Astrocyte (in vitro differentiated cells and primary cell): ENCODE measurements around the gene CHGA. TPM values are rescaled to one million over a fixed set of nuclear protein-coding genes. Genes with fewer than 3 reads are reported as not detected.
A peak's percentile ranks its signal among the peaks of the same experiment; 100 is the strongest.

ENCODE experiments used
- DNase-seq: peaks from one replicate; pipeline ENCODE4 v3.0.0-alpha.2; 2010; ENCODE audit warnings: low read depth
- FAIRE-seq: peaks from 2 replicates; lab custom pipeline; 2011; peaks lifted over from hg19 to GRCh38; lab: Jason Lieb, UNC
- H2AFZ ChIP-seq: 2 replicates; pipeline ENCODE4 v1.6.0; 2012; ENCODE audit warnings: low read depth, low read length, inconsistent platforms
- H3K27ac ChIP-seq: 2 replicates; pipeline ENCODE4 v1.5.1; 2011; ENCODE audit warnings: low read depth, low read length, inconsistent platforms
- H3K27me3 ChIP-seq: 2 replicates; pipeline ENCODE4 v1.6.0; 2011; ENCODE audit warnings: low read length, inconsistent platforms; ENCODE audit not compliant: insufficient read depth
- H3K36me3 ChIP-seq: 2 replicates; pipeline ENCODE4 v1.5.1; 2011; ENCODE audit warnings: low read length, inconsistent platforms; ENCODE audit not compliant: insufficient read depth
- H3K4me1 ChIP-seq: 2 replicates; pipeline ENCODE4 v1.5.1; 2011; ENCODE audit warnings: low read length, inconsistent platforms; ENCODE audit not compliant: insufficient read depth
- H3K4me2 ChIP-seq: 2 replicates; pipeline ENCODE4 v1.6.0; 2012; ENCODE audit warnings: low read length, inconsistent platforms
- H3K4me3 ChIP-seq: 2 replicates; pipeline ENCODE4 v1.5.1; 2011; ENCODE audit warnings: low read depth, mild to moderate bottlenecking, low read length, inconsistent platforms; ENCODE audit not compliant: insufficient read depth
- H3K79me2 ChIP-seq: 2 replicates; pipeline ENCODE4 v1.6.0; 2012; ENCODE audit warnings: mild to moderate bottlenecking, low read length, inconsistent platforms; ENCODE audit not compliant: insufficient read depth
- H3K9ac ChIP-seq: 2 replicates; pipeline ENCODE4 v1.6.0; 2012; ENCODE audit warnings: mild to moderate bottlenecking, low read length, inconsistent platforms
- H3K9me3 ChIP-seq: 2 replicates; pipeline ENCODE4 v1.5.1; 2012; ENCODE audit warnings: low read depth, mild to moderate bottlenecking, low read length, inconsistent platforms; ENCODE audit not compliant: insufficient read depth
- H4K20me1 ChIP-seq: 2 replicates; pipeline ENCODE4 v1.6.0; 2012; ENCODE audit warnings: low read length, inconsistent platforms; ENCODE audit not compliant: insufficient read depth
- H3K27ac Mint-ChIP-seq: one replicate; pipeline ENCODE4 v1.8.0; 2021; ENCODE audit warnings: mild to moderate bottlenecking, mixed read lengths; ENCODE audit not compliant: unreplicated experiment
- H3K27me3 Mint-ChIP-seq: one replicate; pipeline ENCODE4 v1.8.0; 2021; ENCODE audit warnings: low read depth, mixed read lengths; ENCODE audit not compliant: unreplicated experiment
- H3K36me3 Mint-ChIP-seq: one replicate; pipeline ENCODE4 v1.8.0; 2021; ENCODE audit warnings: low read depth, mixed read lengths; ENCODE audit not compliant: unreplicated experiment
- H3K4me1 Mint-ChIP-seq: one replicate; pipeline ENCODE4 v1.8.0; 2021; ENCODE audit warnings: low read depth, mixed read lengths; ENCODE audit not compliant: unreplicated experiment
- H3K4me3 Mint-ChIP-seq: one replicate; pipeline ENCODE4 v1.8.0; 2021; ENCODE audit warnings: mild to moderate bottlenecking, moderate library complexity, mixed read lengths; ENCODE audit not compliant: unreplicated experiment
- H3K9me3 Mint-ChIP-seq: one replicate; pipeline ENCODE4 v1.8.0; 2021; ENCODE audit warnings: mild to moderate bottlenecking, mixed read lengths; ENCODE audit not compliant: unreplicated experiment
- EZH2 ChIP-seq: IDR thresholded peaks from 2 replicates; pipeline ENCODE4 v1.6.1; 2012; ENCODE audit warnings: mild to moderate bottlenecking, low read length, inconsistent platforms; ENCODE audit not compliant: insufficient read depth
- total RNA-seq: library from RNA; stranded (reverse); gene quantifications from 2 replicates; pipeline ENCODE4 v1.2.1, GENCODE V29; 2021
- TF ChIP-seq, protein P1 (sequence below): IDR thresholded peaks from 2 replicates; pipeline ENCODE4 v1.5.1; 2011; ENCODE audit warnings: low read depth, mild to moderate bottlenecking, inconsistent platforms, low read length, moderate library complexity; ENCODE audit not compliant: insufficient read depth

Gene CHGA
- total RNA-seq, 1 donor from 2014 or later = not detected

DNA sequence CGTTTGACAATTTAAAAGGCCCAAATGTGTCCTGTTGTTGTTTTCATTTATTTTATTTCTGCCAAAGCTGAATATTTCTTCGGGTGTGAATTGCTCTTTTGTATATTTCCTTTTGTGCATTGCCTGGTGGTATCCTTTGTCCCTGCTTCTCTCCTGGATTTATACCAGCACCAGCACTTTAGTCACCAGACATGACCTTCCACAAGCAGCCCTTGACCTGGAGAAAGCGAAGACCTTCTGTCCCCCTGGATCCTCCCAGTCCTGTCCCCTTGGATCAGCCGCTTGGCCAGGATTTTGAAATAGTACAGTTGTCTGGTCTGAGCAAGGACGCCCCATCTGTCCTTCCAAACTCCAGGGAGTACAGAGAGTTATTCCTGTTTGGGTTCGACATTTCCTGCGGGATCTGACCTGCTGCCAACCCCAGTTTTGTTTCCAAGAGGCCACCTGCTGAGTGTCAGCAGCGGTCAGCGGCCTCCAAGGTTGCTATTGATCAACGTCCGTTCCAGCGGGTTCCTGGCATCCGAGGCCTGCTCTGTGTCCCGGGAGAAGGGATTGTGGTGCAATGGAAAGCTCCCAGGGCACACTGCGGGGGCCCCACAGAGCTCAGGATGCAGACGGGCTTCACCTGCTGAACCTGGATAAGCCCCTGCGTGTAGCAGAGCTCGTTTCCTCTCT lies 45.1 kb upstream of the CHGA start:
- no peaks in the 10 kb centered on the region for H3K36me3 Mint-ChIP-seq
- Histone ChIP-seq H3K4me2 (no peak overlapping the region), H3K27ac (no peak overlapping the region), H4K20me1 (no peaks in the 10 kb centered on the region), H3K27me3 (peaks cover 19% of the 10 kb centered on the region), H2AFZ (no peak overlapping the region), H3K4me3 (no peak overlapping the region), H3K9me3 (no peaks in the 10 kb centered on the region), H3K4me1 (no peaks in the 10 kb centered on the region), H3K9ac (no peak overlapping the region), H3K79me2 (no peaks in the 10 kb centered on the region), H3K36me3 (no peaks in the 10 kb centered on the region)
- no peak for FAIRE-seq
- no peaks in the 10 kb centered on the region for H3K4me1 Mint-ChIP-seq
- H3K9me3 Mint-ChIP-seq = peaks cover 2% of the 10 kb centered on the region
- no peak for DNase-seq
- no peak overlapping the region for H3K27ac Mint-ChIP-seq
- TF ChIP-seq EZH2 = no peak
- TF ChIP-seq, protein P1, sequence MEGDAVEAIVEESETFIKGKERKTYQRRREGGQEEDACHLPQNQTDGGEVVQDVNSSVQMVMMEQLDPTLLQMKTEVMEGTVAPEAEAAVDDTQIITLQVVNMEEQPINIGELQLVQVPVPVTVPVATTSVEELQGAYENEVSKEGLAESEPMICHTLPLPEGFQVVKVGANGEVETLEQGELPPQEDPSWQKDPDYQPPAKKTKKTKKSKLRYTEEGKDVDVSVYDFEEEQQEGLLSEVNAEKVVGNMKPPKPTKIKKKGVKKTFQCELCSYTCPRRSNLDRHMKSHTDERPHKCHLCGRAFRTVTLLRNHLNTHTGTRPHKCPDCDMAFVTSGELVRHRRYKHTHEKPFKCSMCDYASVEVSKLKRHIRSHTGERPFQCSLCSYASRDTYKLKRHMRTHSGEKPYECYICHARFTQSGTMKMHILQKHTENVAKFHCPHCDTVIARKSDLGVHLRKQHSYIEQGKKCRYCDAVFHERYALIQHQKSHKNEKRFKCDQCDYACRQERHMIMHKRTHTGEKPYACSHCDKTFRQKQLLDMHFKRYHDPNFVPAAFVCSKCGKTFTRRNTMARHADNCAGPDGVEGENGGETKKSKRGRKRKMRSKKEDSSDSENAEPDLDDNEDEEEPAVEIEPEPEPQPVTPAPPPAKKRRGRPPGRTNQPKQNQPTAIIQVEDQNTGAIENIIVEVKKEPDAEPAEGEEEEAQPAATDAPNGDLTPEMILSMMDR = no peak
- H3K27me3 Mint-ChIP-seq = peaks cover 23% of the 10 kb centered on the region
- H3K4me3 Mint-ChIP-seq = no peak overlapping the region

DNA sequence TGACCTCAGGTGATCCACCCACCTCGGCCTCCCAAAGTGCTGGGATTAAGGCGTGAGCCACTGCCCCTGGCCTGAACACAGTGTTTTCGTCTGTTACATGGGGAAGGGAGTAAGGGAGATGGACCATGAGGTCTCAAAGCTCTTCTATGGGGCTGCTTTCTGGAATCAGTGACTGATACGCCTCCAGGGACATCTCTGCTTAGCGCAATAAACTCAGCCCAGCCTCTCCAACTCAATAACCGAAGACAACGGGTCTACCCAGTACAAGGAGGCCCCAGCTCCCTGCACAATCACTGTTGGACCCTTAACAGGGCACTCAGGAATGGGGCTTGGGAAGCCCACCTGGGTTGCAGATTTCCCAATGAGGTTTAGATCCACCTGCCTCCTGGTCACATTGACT lies 42.6 kb upstream of the CHGA start:
- Histone ChIP-seq H4K20me1 (no peaks in the 10 kb centered on the region), H2AFZ (no peak overlapping the region), H3K79me2 (no peaks in the 10 kb centered on the region), H3K9ac (no peak overlapping the region), H3K4me2 (no peak overlapping the region), H3K27ac (no peak overlapping the region), H3K4me3 (no peak overlapping the region), H3K36me3 (no peaks in the 10 kb centered on the region), H3K9me3 (no peaks in the 10 kb centered on the region), H3K4me1 (no peaks in the 10 kb centered on the region), H3K27me3 (peaks cover 19% of the 10 kb centered on the region)
- H3K4me1 Mint-ChIP-seq = no peaks in the 10 kb centered on the region
- FAIRE-seq = no peak
- peaks cover 1% of the 10 kb centered on the region for H3K9me3 Mint-ChIP-seq
- H3K36me3 Mint-ChIP-seq = no peaks in the 10 kb centered on the region
- TF ChIP-seq, protein P1 = no peak
- no peak for TF ChIP-seq EZH2
- H3K27me3 Mint-ChIP-seq = peaks cover 29% of the 10 kb centered on the region
- H3K27ac Mint-ChIP-seq = no peak overlapping the region
- no peak overlapping the region for H3K4me3 Mint-ChIP-seq
- no peak for DNase-seq

DNA sequence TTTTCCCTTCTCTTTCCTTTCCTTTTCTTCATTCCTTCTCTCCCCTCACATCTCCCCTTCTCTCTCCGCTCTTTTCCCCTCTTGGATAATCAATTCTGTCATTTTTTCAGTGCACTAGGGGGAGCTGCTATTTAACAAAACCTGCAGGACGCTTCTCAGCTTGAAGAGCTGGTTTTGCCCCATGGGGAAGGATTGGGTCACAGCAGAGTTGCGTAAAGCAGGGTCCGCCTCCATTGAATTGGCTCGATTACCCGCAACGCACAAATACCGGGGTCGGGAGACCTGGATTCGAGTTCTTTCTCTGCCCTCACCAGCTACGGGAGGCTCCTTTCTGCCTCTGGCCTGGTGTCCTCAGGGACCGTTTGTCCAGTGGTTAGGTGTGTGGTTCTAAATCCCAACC lies 42.1 kb upstream of the CHGA start:
- H3K4me3 ChIP-seq = no peak overlapping the region
- TF ChIP-seq EZH2 = no peak
- TF ChIP-seq, protein P1 = peak; percentile 11
- no peaks in the 10 kb centered on the region for H3K79me2 ChIP-seq
- H3K27ac ChIP-seq = no peak overlapping the region
- no peaks in the 10 kb centered on the region for H3K36me3 ChIP-seq
- Mint-ChIP-seq H3K9me3 (peaks cover 1% of the 10 kb centered on the region), H3K4me1 (no peaks in the 10 kb centered on the region), H3K27ac (no peak overlapping the region), H3K27me3 (peaks cover 33% of the 10 kb centered on the region), H3K4me3 (no peak overlapping the region), H3K36me3 (no peaks in the 10 kb centered on the region)
- H3K4me2 ChIP-seq = no peak overlapping the region
- no peak overlapping the region for H2AFZ ChIP-seq
- H3K4me1 ChIP-seq = no peaks in the 10 kb centered on the region
- DNase-seq = peak; percentile 2
- peaks cover 22% of the 10 kb centered on the region for H3K27me3 ChIP-seq
- H3K9me3 ChIP-seq = no peaks in the 10 kb centered on the region
- no peak overlapping the region for H3K9ac ChIP-seq
- no peak for FAIRE-seq
- no peaks in the 10 kb centered on the region for H4K20me1 ChIP-seq
